Loucy (cell line): ENCODE measurements around the gene DISC1.

ENCODE experiments used
- CTCF ChIP-seq: fragments of 200-600 bp; sonication (generic); conservative IDR thresholded peaks from 2 replicates; pipeline ENCODE4 v1.5.1; 2014; ENCODE audit warnings: mild to moderate bottlenecking, antibody characterized with exemption, low read length
- EZH2phosphoT487 ChIP-seq: fragments of 200-600 bp; IDR thresholded peaks from 2 replicates; pipeline ENCODE4 v1.6.1; 2018; ENCODE audit warnings: antibody characterized with exemption, mild to moderate bottlenecking, moderate library complexity, borderline replicate concordance

GRCh38 chr1:231643071-231643934 is 16.7 kb downstream of the DISC1 start:
- no peak for TF ChIP-seq CTCF
- no peak for TF ChIP-seq EZH2phosphoT487
